Stimulated activated CD4-positive, alpha-beta T cell treated with anti-CD3 and anti-CD28 coated beads, Interleukin-2, amount 100 ng/mL, for 48 hours (primary cell): Measurements from ENCODE around the gene BICRA.
"Not testable (repeated sequence)": the region's sequence is repeated elsewhere in the genome, so short reads cannot be mapped to it uniquely, and the experiment has no call there.

ENCODE experiments used
- DNase-seq, 2 donors: peaks; one replicate each; pipeline ENCODE4 v3.0.0-alpha.2; 2020

Gene BICRA

GRCh38 chr19:47663911-47664771, 55.2 kb downstream of the BICRA start:
- no peak for DNase-seq

- DNase-seq = not testable (repeated sequence)
Observed at GRCh38 chr19:47668556-47668955, 59.6 kb downstream of the BICRA start.

- DNase-seq = no peak
Observed at GRCh38 chr19:47670736-47671135, 61.8 kb downstream of the BICRA start.

GRCh38 chr19:47671499-47671898, 62.6 kb downstream of the BICRA start:
- DNase-seq = no peak

GRCh38 chr19:47673426-47673825, 64.5 kb downstream of the BICRA start:
- DNase-seq = no peak

- DNase-seq = no peak
Observed at GRCh38 chr19:47674548-47674947, 65.6 kb downstream of the BICRA start.

- no peak for DNase-seq
Observed at GRCh38 chr19:47675271-47675670, 66.3 kb downstream of the BICRA start.

- no peak for DNase-seq
Observed at GRCh38 chr19:47675859-47676258, 66.9 kb downstream of the BICRA start.

GRCh38 chr19:47676811-47677210, 67.9 kb downstream of the BICRA start:
- no peak for DNase-seq

- DNase-seq = no peak
Observed at GRCh38 chr19:47679251-47679900, 70.4 kb downstream of the BICRA start.

GRCh38 chr19:47679922-47680857, 71.3 kb downstream of the BICRA start:
- no peak for DNase-seq

- no peak for DNase-seq
Observed at GRCh38 chr19:47680858-47681332, 72.0 kb downstream of the BICRA start.

GRCh38 chr19:47681388-47681787, 72.5 kb downstream of the BICRA start:
- DNase-seq = no peak

- DNase-seq = no peak
Observed at GRCh38 chr19:47681936-47682335, 73.0 kb downstream of the BICRA start.

- no peak for DNase-seq
Observed at GRCh38 chr19:47682939-47683338, 74.0 kb downstream of the BICRA start.

GRCh38 chr19:47686679-47687450, 77.9 kb downstream of the BICRA start:
- no peak for DNase-seq

GRCh38 chr19:47687906-47688305, 79.0 kb downstream of the BICRA start:
- no peak for DNase-seq

GRCh38 chr19:47691090-47691489, 82.2 kb downstream of the BICRA start:
- no peak for DNase-seq

GRCh38 chr19:47691782-47692181, 82.8 kb downstream of the BICRA start:
- DNase-seq = no peak

GRCh38 chr19:47693489-47693888, 84.6 kb downstream of the BICRA start:
- DNase-seq = no peak

- DNase-seq = no peak
Observed at GRCh38 chr19:47693903-47694302, 85.0 kb downstream of the BICRA start.
